Measurements from ENCODE around the gene KIF25.

KIF25 gene

DNA sequence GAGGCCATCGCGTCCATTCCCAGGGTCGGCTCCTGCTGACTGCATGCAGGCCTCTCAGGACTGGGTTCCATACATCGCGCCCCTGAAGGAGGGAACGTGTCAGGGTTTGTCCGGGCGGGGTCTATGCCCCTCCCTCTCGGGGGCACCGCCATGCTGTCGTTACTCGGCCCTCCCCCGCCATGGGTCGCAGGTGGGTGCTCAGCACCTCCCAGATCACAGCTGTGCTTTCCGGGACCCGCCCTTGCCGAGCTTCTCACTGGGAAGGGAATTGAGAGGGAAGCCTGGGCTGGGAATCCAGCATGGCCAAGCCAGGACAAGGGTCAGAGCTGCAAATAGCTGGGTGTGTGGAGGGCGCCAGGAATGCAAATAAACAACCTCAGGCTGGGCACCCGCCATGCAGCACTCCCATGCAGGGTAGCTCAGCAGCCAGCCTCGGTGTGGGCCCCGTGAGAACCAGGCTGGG, 81.5 kb downstream of the KIF25 start, which contains the start of gene FRMD1:
FRMD1 (minus strand) TSS at position 270 of the 463 bp plus-strand sequence; CDS start at position 152, 118 bp downstream.
- DNase-seq (ENCODE audit: low spot score), result no peak
- ChIA-PET CTCF (interaction anchor here (0.6 kb wide), 1 partner anchor 1265 kb away, joined by 3 read pairs; no protein-coding TSS in a partner anchor), POLR2A (ENCODE audit: low non-redundant PET) (no interaction called here)
- H3K27ac ChIP-seq, result no peak within 1 kb of the TSS
- no peak for TF ChIP-seq CTCF (conservative IDR thresholded peaks at IDR 0.05; ENCODE audit: low read depth)

GRCh38 chr6:168080393-168081077, 83.1 kb downstream of the KIF25 start:
- POLR2A ChIA-PET (ENCODE audit: low non-redundant PET), result no interaction called here
- CTCF ChIA-PET, result no interaction called here
- TF ChIP-seq CTCF (conservative IDR thresholded peaks at IDR 0.05; ENCODE audit: low read depth), result no peak
- H3K27ac ChIP-seq, result no peak overlapping the region
- no peak for DNase-seq (ENCODE audit: low spot score)

GRCh38 chr6:168081858-168082546, 84.5 kb downstream of the KIF25 start:
- CTCF ChIA-PET, result interaction anchor here (0.6 kb wide), 1 partner anchor 1692 kb away, joined by 6 read pairs; no protein-coding TSS in a partner anchor
- DNase-seq (ENCODE audit: low spot score), result no peak
- POLR2A ChIA-PET (ENCODE audit: low non-redundant PET), result no interaction called here
- TF ChIP-seq CTCF (conservative IDR thresholded peaks at IDR 0.05; ENCODE audit: low read depth), result no peak
- no peak overlapping the region for H3K27ac ChIP-seq

GRCh38 chr6:168082860-168083513, 85.5 kb downstream of the KIF25 start:
- H3K27ac ChIP-seq, result no peak overlapping the region
- TF ChIP-seq CTCF (conservative IDR thresholded peaks at IDR 0.05; ENCODE audit: low read depth), result no peak
- DNase-seq (ENCODE audit: low spot score), result no peak
- ChIA-PET CTCF (no interaction called here), POLR2A (ENCODE audit: low non-redundant PET) (no interaction called here)

DNA sequence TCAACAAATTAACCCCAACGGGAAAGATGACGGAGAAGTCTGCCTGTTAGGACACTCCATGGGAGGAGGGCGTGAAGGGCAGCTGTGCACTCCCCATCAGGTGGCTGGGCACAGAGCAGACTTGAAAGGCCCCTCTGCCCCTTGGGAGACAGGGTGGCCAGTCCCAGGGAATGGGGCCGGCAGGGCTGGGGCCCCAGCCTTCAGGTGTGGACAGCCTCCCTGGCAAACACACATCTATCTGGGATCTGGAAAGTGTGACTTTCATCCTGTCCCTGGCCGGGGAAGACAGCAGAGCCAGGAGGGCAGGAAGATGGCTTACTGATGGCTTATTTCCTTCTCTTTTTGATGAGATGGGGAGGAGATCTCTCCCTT, 86.0 kb downstream of the KIF25 start:
- no peak overlapping the region for H3K27ac ChIP-seq
- POLR2A ChIA-PET (ENCODE audit: low non-redundant PET), result no interaction called here
- TF ChIP-seq CTCF (conservative IDR thresholded peaks at IDR 0.05; ENCODE audit: low read depth), result no peak
- DNase-seq (ENCODE audit: low spot score), result no peak
- CTCF ChIA-PET, result no interaction called here

GRCh38 chr6:168084465-168085160, 87.1 kb downstream of the KIF25 start:
- H3K27ac ChIP-seq, result no peak overlapping the region
- TF ChIP-seq CTCF (conservative IDR thresholded peaks at IDR 0.05; ENCODE audit: low read depth), result no peak
- POLR2A ChIA-PET (ENCODE audit: low non-redundant PET), result interaction anchor here (0.5 kb wide), 1 partner anchor 55 kb away, joined by 3 read pairs; no protein-coding TSS in a partner anchor
- CTCF ChIA-PET, result interaction anchor here (0.6 kb wide), 1 partner anchor 9 kb away, joined by 3 read pairs; no protein-coding TSS in a partner anchor
- DNase-seq (ENCODE audit: low spot score), result no peak

Data from RWPE1 (cell line).